ENCODE data around the gene KIAA0825. TPM values are rescaled to one million over a fixed set of nuclear protein-coding genes. Genes with fewer than 3 reads are reported as not detected.

Gene KIAA0825
- total and polyA plus RNA-seq, 2 of the 8 experiments (the other 6 are each of a cell fraction or from before 2014, with no cell fraction given): 0.60 to 1.0 TPM

- no peak overlapping the region for H3K9ac ChIP-seq (replicated peaks in 1 of 4; ENCODE audit: extremely low read depth in 1 of 4, low read depth in 3 of 4, low read length in 3 of 4)
- no peak overlapping the region for H2BK12ac ChIP-seq (ENCODE audit: low read depth, low read length)
- no peaks in the 10 kb centered on the region for H3K79me1 ChIP-seq (ENCODE audit: low read depth, low read length)
- H3K14ac ChIP-seq (ENCODE audit: insufficient read length): no peak overlapping the region
- H3K4ac ChIP-seq (replicated peaks; ENCODE audit: insufficient read length, low read depth, low read length): no peak overlapping the region
- no peaks in the 10 kb centered on the region for H3K79me2 ChIP-seq (ENCODE audit: control insufficient read depth in 1 of 2, insufficient read depth in 2 of 2, low read length in 2 of 2)
- H3K56ac ChIP-seq (replicated peaks; ENCODE audit: insufficient read length, low read depth, low read length): no peak overlapping the region
- H2BK120ac ChIP-seq (replicated peaks; ENCODE audit: low read depth, low read length): no peak overlapping the region
- no peak overlapping the region for H3K27ac ChIP-seq (ENCODE audit: low read depth, low read length)
- no peak overlapping the region for H2BK15ac ChIP-seq (ENCODE audit: low read length)
- H3K27me3 ChIP-seq (replicated peaks in 1 of 4; ENCODE audit: control insufficient read depth in 3 of 4, extremely low read depth in 1 of 4, insufficient read depth in 3 of 4, low read length in 3 of 4): no peaks in the 10 kb centered on the region
- FAIRE-seq (peak; percentile 13), DNase-seq (ENCODE audit: low read depth in 1 of 2, low spot score in 2 of 2) (no peak)
- H3K4me2 ChIP-seq (ENCODE audit: insufficient read depth in 1 of 2, low read depth in 2 of 2, low read length in 2 of 2): no peak overlapping the region
- no peak overlapping the region for H3K23ac ChIP-seq (ENCODE audit: insufficient read length)
- ChIA-PET CTCF (ENCODE audit: partially characterized antibody) (no interaction called here), POLR2A (ENCODE audit: partially characterized antibody) (interaction anchor here (1.1 kb wide), 1 partner anchor 68 kb away, joined by 3 read pairs; no protein-coding TSS in a partner anchor)
- no peaks in the 10 kb centered on the region for H4K20me1 ChIP-seq (replicated peaks in 1 of 2; ENCODE audit: control insufficient read depth in 1 of 2, insufficient read depth in 2 of 2, low read length in 2 of 2)
- no peaks in the 10 kb centered on the region; the same call in 1 of the 2 replicates for H3K23me2 ChIP-seq (ENCODE audit: low read depth, low read length)
- no peak overlapping the region for H3K18ac ChIP-seq (ENCODE audit: extremely low read depth, low read length)
- no peak overlapping the region for H2BK5ac ChIP-seq (ENCODE audit: low read depth, low read length)
- no peak overlapping the region for H4K91ac ChIP-seq (replicated peaks; ENCODE audit: insufficient read length, low read length)
- no peak overlapping the region for H4K8ac ChIP-seq (ENCODE audit: extremely low read depth, insufficient read depth, low read length)
- H4K5ac ChIP-seq (ENCODE audit: insufficient read length, low read depth, low read length): no peak overlapping the region
- no peak overlapping the region for H2AFZ ChIP-seq (ENCODE audit: low read length)
- H3K36me3 ChIP-seq (ENCODE audit: control insufficient read depth in 2 of 4, insufficient read depth in 4 of 4, low read length in 3 of 4): no peaks in the 10 kb centered on the region
- no peaks in the 10 kb centered on the region for H3K9me3 ChIP-seq (ENCODE audit: insufficient read depth in 2 of 2, low read depth in 1 of 2, low read length in 1 of 2)
- H2AK5ac ChIP-seq (ENCODE audit: low read depth, low read length): no peak overlapping the region
- H3K4me3 ChIP-seq (ENCODE audit: extremely low read depth in 1 of 4, insufficient read depth in 2 of 4, low read depth in 3 of 4, low read length in 4 of 4): no peak overlapping the region
- no peaks in the 10 kb centered on the region; a peak in 1 of 7 replicates for H3K4me1 ChIP-seq (replicated peaks in 1 of 4; ENCODE audit: control insufficient read depth in 3 of 4, insufficient read depth in 4 of 4, low read length in 3 of 4)
- no peak overlapping the region for H2BK20ac ChIP-seq (ENCODE audit: low read length)
- no peak for TF ChIP-seq EZH2 (IDR thresholded peaks at IDR 0.05; ENCODE audit: low read depth, low read length, severe bottlenecking)
- no peak for TF ChIP-seq TEAD4 (IDR thresholded peaks at IDR 0.05; ENCODE audit: low read depth, low read length)
- TF ChIP-seq CREB1 (IDR thresholded peaks at IDR 0.05): no peak
- TF ChIP-seq KDM5A (IDR thresholded peaks at IDR 0.05; ENCODE audit: low read length): no peak
- TF ChIP-seq RFX5 (IDR thresholded peaks at IDR 0.05; ENCODE audit: borderline replicate concordance, low read depth, low read length): no peak
- no peak for TF ChIP-seq CBX8 (IDR thresholded peaks at IDR 0.05; ENCODE audit: borderline replicate concordance, low read depth, low read length)
- TF ChIP-seq FOSL1 (IDR thresholded peaks at IDR 0.05; ENCODE audit: insufficient read depth, low read depth, low read length): no peak
- TF ChIP-seq CTCF (IDR thresholded peaks at IDR 0.05; ENCODE audit: control extremely low read depth in 1 of 3, insufficient read depth in 1 of 3, low read depth in 1 of 3, low read length in 3 of 3): no peak
- no peak for TF ChIP-seq RNF2 (IDR thresholded peaks at IDR 0.05; ENCODE audit: borderline replicate concordance, low read depth, low read length, missing control alignments, poor library complexity, severe bottlenecking)
- TF ChIP-seq BCL11A (IDR thresholded peaks at IDR 0.05; ENCODE audit: low read depth in 2 of 2, low read length in 2 of 2): no peak
- no peak for TF ChIP-seq CTBP2 (IDR thresholded peaks at IDR 0.05; ENCODE audit: borderline replicate concordance, insufficient read depth, insufficient read length, low read length)
- no peak for TF ChIP-seq GTF2F1 (IDR thresholded peaks at IDR 0.05; ENCODE audit: borderline replicate concordance, low read depth, low read length)
These were observed 195.0 kb downstream of the KIAA0825 start for GRCh38 chr5:94423411-94423810.
